B cell (primary cell): ENCODE data around the gene PPP2R5A. TPM values are rescaled to one million over a fixed set of nuclear protein-coding genes. Genes with fewer than 3 reads are reported as not detected.

Experiments
- ATAC-seq: fragments of 200-7000 bp; cut with Tn5 transposase; one replicate; pipeline ENCODE4 v1.10.0; 2021; ENCODE audit warnings: low read depth, mild to moderate bottlenecking, moderate number of reproducible peaks, moderate library complexity
- CTCF ChIA-PET: fragments of 350-600 bp; sonication (Branson Sonifier 250); formaldehyde crosslinking; loops from one replicate; lab custom pipeline; 2021; ENCODE audit warnings: antibody characterized with exemption, inconsistent platforms; lab: Charles Lee
- POLR2A ChIA-PET: fragments of 350-600 bp; sonication (Branson Sonifier 250); formaldehyde crosslinking; loops from one replicate; lab custom pipeline; 2021; ENCODE audit warnings: antibody characterized with exemption; lab: Charles Lee
- DNase-seq: peaks from one replicate; pipeline ENCODE4 v3.0.0; 2013
- H2AFZ ChIP-seq: 2 replicates; pipeline ENCODE4 v1.6.1; 2012; ENCODE audit warnings: mild to moderate bottlenecking, low read depth, low read length; ENCODE audit not compliant: insufficient read depth, poor library complexity, severe bottlenecking
- H3K27ac ChIP-seq, 2 donors: 1 replicate in 1 of 2; 2 replicates in 1 of 2; pipeline ENCODE4 v1.5.1; 2012 to 2013; ENCODE audit warnings: low read length in 2 of 2, mild to moderate bottlenecking in 2 of 2, moderate library complexity in 1 of 2
- H3K27me3 ChIP-seq, 4 experiments: fragments of 200-600 bp in 1 of 4; sonication (generic) in 1 of 4; replicated peaks in 1 of 4; 1 replicate in 2 of 4; 2 replicates in 2 of 4; pipeline versions ENCODE4 v1.6.1 to v1.7.0; 2013 to 2016; ENCODE audit warnings: low read length in 3 of 4, mild to moderate bottlenecking in 2 of 4, mixed read lengths in 1 of 4, moderate library complexity in 1 of 4; ENCODE audit not compliant: insufficient read depth in 4 of 4, control insufficient read depth in 3 of 4; ENCODE audit errors: control extremely low read depth in 1 of 4
- H3K36me3 ChIP-seq, 2 experiments: replicated peaks in 1 of 2; 1 replicate in 1 of 2; 2 replicates in 1 of 2; pipeline versions ENCODE4 v1.6.1 to v1.7.1; 2013; ENCODE audit warnings: low read length in 1 of 2; ENCODE audit not compliant: insufficient read depth in 2 of 2, control insufficient read depth in 1 of 2; ENCODE audit errors: control extremely low read depth in 1 of 2, extremely low read depth in 1 of 2
- H3K4me1 ChIP-seq, 2 donors: fragments of 200-600 bp in 1 of 2; sonication (generic) in 1 of 2; 1 replicate in 1 of 2; 2 replicates in 1 of 2; pipeline versions ENCODE4 v1.5.1 to v1.6.1; 2013 to 2017; ENCODE audit warnings: low read length in 2 of 2; ENCODE audit not compliant: control insufficient read depth in 2 of 2, insufficient read depth in 2 of 2
- H3K4me2 ChIP-seq: replicated peaks from 2 replicates; pipeline ENCODE3; 2012; ENCODE audit warnings: mild to moderate bottlenecking, low read depth, low read length; ENCODE audit not compliant: poor library complexity, severe bottlenecking
- H3K4me3 ChIP-seq, 5 experiments: fragments of 200-600 bp in 1 of 5; sonication (generic) in 1 of 5; 1 replicate in 3 of 5; 2 replicates in 2 of 5; pipeline versions ENCODE4 v1.5.1 to v1.7.0; 2011 to 2016; ENCODE audit warnings: low read length in 4 of 5, mild to moderate bottlenecking in 4 of 5, low read depth in 2 of 5, control low read depth in 1 of 5, moderate library complexity in 1 of 5; ENCODE audit not compliant: insufficient read depth in 1 of 5; ENCODE audit errors: control extremely low read depth in 1 of 5, extremely low read depth in 1 of 5
- H3K79me2 ChIP-seq: fragments of 200-600 bp; sonication (generic); one replicate; pipeline ENCODE4 v1.6.0; 2016; ENCODE audit warnings: low read length; ENCODE audit not compliant: control insufficient read depth, insufficient read depth
- H3K9ac ChIP-seq: fragments of 200-600 bp; sonication (generic); 2 replicates; pipeline ENCODE4 v1.6.1; 2017; ENCODE audit warnings: mild to moderate bottlenecking, low read length, moderate library complexity
- H3K9me3 ChIP-seq, 3 donors: one replicate each; pipeline versions ENCODE4 v1.6.1 to v1.7.1; 2013; ENCODE audit warnings: low read length in 2 of 3; ENCODE audit not compliant: control insufficient read depth in 2 of 3, insufficient read depth in 1 of 3; ENCODE audit errors: control extremely low read depth in 1 of 3
- H4K20me1 ChIP-seq: 2 replicates; pipeline ENCODE4 v1.6.0; 2012; ENCODE audit warnings: mild to moderate bottlenecking, low read length; ENCODE audit not compliant: insufficient read depth, control insufficient read depth, poor library complexity, severe bottlenecking
- H3K27ac Mint-ChIP-seq: one replicate; pipeline ENCODE4 v1.8.0; 2021; ENCODE audit warnings: mixed read lengths
- H3K27me3 Mint-ChIP-seq: one replicate; pipeline ENCODE4 v1.8.0; 2021; ENCODE audit warnings: mixed read lengths
- H3K4me1 Mint-ChIP-seq: one replicate; pipeline ENCODE4 v1.8.0; 2021; ENCODE audit warnings: mixed read lengths
- H3K4me3 Mint-ChIP-seq: one replicate; pipeline ENCODE4 v1.8.0; 2021; ENCODE audit warnings: mixed read lengths
- H3K9me3 Mint-ChIP-seq: one replicate; pipeline ENCODE4 v1.8.0; 2022; ENCODE audit warnings: mixed read lengths; ENCODE audit not compliant: insufficient read depth
- CTCF ChIP-seq: fragments of 200-600 bp; IDR thresholded peaks from one replicate; pipeline ENCODE4 v1.8.0; 2022; ENCODE audit warnings: antibody characterized with exemption, mild to moderate bottlenecking
- EZH2 ChIP-seq: IDR thresholded peaks from 2 replicates; pipeline ENCODE4 v1.6.1; 2012; ENCODE audit warnings: borderline replicate concordance, low read depth, mild to moderate bottlenecking, moderate library complexity, low read length; ENCODE audit not compliant: insufficient read depth, poor library complexity, severe bottlenecking
- WGBS: methylation state at CpG from one replicate; pipeline ENCODE4 v1.1.5; 2013; ENCODE audit warnings: missing lambda C conversion rate; ENCODE audit not compliant: insufficient coverage; 5-methylcytosine and 5-hydroxymethylcytosine counted together
- intact Hi-C: fragments of 100-400 bp; cut with micrococcal nuclease; formaldehyde crosslinking; loops from one replicate; pipeline ENCODE4 v1.10.0; 2022
- polyA plus RNA-seq: library from polyadenylated mRNA; depleted of rRNA; stranded (reverse); fragments of >200 nt; gene quantifications from 2 replicates; pipeline ENCODE4 v1.2.3, GENCODE V29; 2012
- total RNA-seq, 2 donors: library from RNA; stranded (reverse); fragments of 120-200 nt in 1 of 2; gene quantifications; 1 replicate in 1 of 2; 2 replicates in 1 of 2; pipeline versions ENCODE4 v1.2.3 to v1.2.4, GENCODE V29; 2013 to 2022

The PPP2R5A gene
- total and polyA plus RNA-seq, 2 donors (not counting 1 experiment from before 2014, with no cell fraction given), result 22.4 to 43.4 TPM

- H3K9me3 Mint-ChIP-seq, result no peaks in the 10 kb centered on the region
- ATAC-seq, result no peak
- no peaks in the 10 kb centered on the region for H3K4me1 ChIP-seq
- POLR2A ChIA-PET, result no interaction called here
- no peak overlapping the region for H2AFZ ChIP-seq
- peak overlapping the region; percentile 21 for H3K27ac Mint-ChIP-seq
- peaks cover 19 to 62% of the 10 kb centered on the region in 2 experiments for H3K36me3 ChIP-seq
- H3K9me3 ChIP-seq, result peaks cover 0 to 1% (median 0%) of the 10 kb centered on the region in 3 donors
- no peak overlapping the region for H3K4me3 Mint-ChIP-seq
- no peak overlapping the region for H3K4me3 ChIP-seq
- CTCF ChIA-PET, result interaction anchor here (0.7 to 10.5 kb wide), 4 partner anchors 24 to 325 kb away, joined by 3 to 104 read pairs (median 4); partner anchors contain the start of genes DTL and INTS7
- no peaks in the 10 kb centered on the region for H3K79me2 ChIP-seq
- no peak overlapping the region for H3K9ac ChIP-seq
- TF ChIP-seq EZH2 (no peak), CTCF (no peak)
- H3K27me3 Mint-ChIP-seq, result no peaks in the 10 kb centered on the region
- WGBS, result 88% methylated on average over 3 of the region's 4 CpGs
- H3K4me2 ChIP-seq, result no peak overlapping the region
- no peaks in the 10 kb centered on the region for H3K27me3 ChIP-seq
- no peak for DNase-seq
- no peak overlapping the region for H3K27ac ChIP-seq
- H3K4me1 Mint-ChIP-seq, result no peaks in the 10 kb centered on the region
- intact Hi-C loops, result loop anchor here (10.0 kb wide), 1 partner anchor 675 kb away; no protein-coding TSS in a partner anchor
- no peaks in the 10 kb centered on the region for H4K20me1 ChIP-seq
These were observed 74.7 kb downstream of the PPP2R5A start for GRCh38 chr1:212359794-212360479.

- Mint-ChIP-seq H3K27me3 (no peaks in the 10 kb centered on the region), H3K9me3 (no peaks in the 10 kb centered on the region), H3K27ac (no peak overlapping the region), H3K4me3 (no peak overlapping the region), H3K4me1 (peaks cover 2% of the 10 kb centered on the region)
- 100% methylated on average over 1 of the region's 7 CpGs for WGBS
- H3K9me3 ChIP-seq, result no peaks in the 10 kb centered on the region
- H3K36me3 ChIP-seq, result peaks cover 4 to 44% of the 10 kb centered on the region in 2 experiments
- H3K4me2 ChIP-seq, result no peak overlapping the region
- no peaks in the 10 kb centered on the region for H3K27me3 ChIP-seq
- DNase-seq (no peak), ATAC-seq (no peak)
- H3K4me1 ChIP-seq, result no peaks in the 10 kb centered on the region
- POLR2A ChIA-PET, result interaction anchor here (0.8 kb wide), 1 partner anchor 9 kb away, joined by 4 read pairs; no protein-coding TSS in a partner anchor
- H2AFZ ChIP-seq, result no peak overlapping the region
- H3K27ac ChIP-seq, result no peak overlapping the region
- no peak for TF ChIP-seq CTCF
- TF ChIP-seq EZH2, result no peak
- CTCF ChIA-PET, result interaction anchor here (0.7 to 10.5 kb wide), 11 partner anchors 9 to 683 kb away, joined by 3 to 108 read pairs (median 5); no protein-coding TSS in a partner anchor
- peaks cover 9% of the 10 kb centered on the region for H3K79me2 ChIP-seq
- intact Hi-C loops, result loop anchor here (10.0 kb wide), 1 partner anchor 680 kb away; no protein-coding TSS in a partner anchor
- no peak overlapping the region for H3K9ac ChIP-seq
- H3K4me3 ChIP-seq, result no peak overlapping the region
- H4K20me1 ChIP-seq, result peaks cover 12% of the 10 kb centered on the region
These were observed 79.8 kb downstream of the PPP2R5A start for GRCh38 chr1:212364985-212365384.
